Esophagus muscularis mucosa (tissue), 4 donors: ENCODE measurements around the gene CAPRIN2. TPM values are rescaled to one million over a fixed set of nuclear protein-coding genes. Genes with fewer than 3 reads are reported as not detected.

ENCODE experiments used
- DNase-seq: peaks from one replicate; pipeline ENCODE4 v3.0.0-alpha.2; 2017; ENCODE audit errors: extremely low spot score
- H3K27ac ChIP-seq, 4 donors: fragments of 200-600 bp; sonication (generic); replicated peaks in 1 of 4; 1 replicate in 3 of 4; 2 replicates in 1 of 4; pipeline ENCODE4 v1.5.1; 2016 to 2019; ENCODE audit warnings: mild to moderate bottlenecking in 1 of 4
- H3K27me3 ChIP-seq, 4 donors: fragments of 200-600 bp; sonication (generic); one replicate each; pipeline versions ENCODE4 v1.5.1 to v1.6.0; 2016 to 2019
- H3K36me3 ChIP-seq, 4 donors: fragments of 200-600 bp; sonication (generic); one replicate each; pipeline ENCODE4 v1.5.1; 2016 to 2019
- H3K4me1 ChIP-seq, 4 donors: fragments of 200-600 bp; sonication (generic); one replicate each; pipeline ENCODE4 v1.5.1; 2016 to 2019
- H3K4me3 ChIP-seq, 4 donors: fragments of 200-600 bp; sonication (generic); 1 replicate in 2 of 4; 2 replicates in 2 of 4; pipeline ENCODE4 v1.5.1; 2016 to 2019; ENCODE audit warnings: mild to moderate bottlenecking in 4 of 4, moderate library complexity in 1 of 4
- H3K9me3 ChIP-seq, 4 donors: fragments of 200-600 bp; sonication (generic); 1 replicate in 3 of 4; 2 replicates in 1 of 4; pipeline ENCODE4 v1.5.1; 2016 to 2019
- EP300 ChIP-seq: sonication (generic); formaldehyde crosslinking; IDR thresholded peaks from one replicate; pipeline ENCODE4 v1.6.1; 2017; ENCODE audit warnings: antibody characterized with exemption
- POLR2A ChIP-seq: fragments of 450-650 bp; IDR thresholded peaks from one replicate; pipeline ENCODE4 v1.6.1; 2017; ENCODE audit warnings: antibody characterized with exemption, moderate library complexity, mild to moderate bottlenecking, low read depth
- POLR2AphosphoS5 ChIP-seq, 2 donors: sonication (generic); formaldehyde crosslinking; IDR thresholded peaks; one replicate each; pipeline ENCODE4 v1.6.1; 2017; ENCODE audit warnings: antibody characterized with exemption in 2 of 2
- WGBS: methylation state at CpG from one replicate; pipeline ENCODE4 v1.1.5; 2018; 5-methylcytosine and 5-hydroxymethylcytosine counted together
- intact Hi-C: fragments of 100-400 bp; cut with DNase I; formaldehyde crosslinking; loops from one replicate; pipeline ENCODE4 v1.15.1; 2023
- total RNA-seq, 4 donors: library from RNA; depleted of rRNA; stranded (reverse); fragments of >200 nt; gene quantifications; one replicate each; pipeline versions ENCODE4 v1.1.0 to v1.2.1, GENCODE V29; 2016
- TF ChIP-seq, protein P1 (sequence below), 3 experiments: fragments of 200-600 bp in 2 of 3; fragments of 450-650 bp in 1 of 3; sonication (generic) in 2 of 3; IDR thresholded peaks; one replicate each; pipeline ENCODE4 v1.5.1; 2017 to 2019; ENCODE audit warnings: antibody characterized with exemption in 3 of 3, mild to moderate bottlenecking in 2 of 3, moderate library complexity in 1 of 3

CAPRIN2 gene
- total RNA-seq, 4 donors from 2014 or later, result 21.5 to 44.4 (median 27.9) TPM

- intact Hi-C loops, result no loop called here
- Histone ChIP-seq H3K4me1 (peaks cover 6 to 14% (median 10%) of the 10 kb centered on the region in 4 donors), H3K4me3 (no peak overlapping the region), H3K9me3 (no peaks in the 10 kb centered on the region), H3K27me3 (no peaks in the 10 kb centered on the region), H3K27ac (no peak overlapping the region), H3K36me3 (peaks cover 0 to 37% (median 11%) of the 10 kb centered on the region in 4 donors)
- WGBS, result 75% methylated on average over 2 of the region's 2 CpGs
- TF ChIP-seq POLR2A (no peak), EP300 (no peak), POLR2AphosphoS5 (IDR thresholded peaks at IDR 0.05) (no peak)
- TF ChIP-seq, protein P1, sequence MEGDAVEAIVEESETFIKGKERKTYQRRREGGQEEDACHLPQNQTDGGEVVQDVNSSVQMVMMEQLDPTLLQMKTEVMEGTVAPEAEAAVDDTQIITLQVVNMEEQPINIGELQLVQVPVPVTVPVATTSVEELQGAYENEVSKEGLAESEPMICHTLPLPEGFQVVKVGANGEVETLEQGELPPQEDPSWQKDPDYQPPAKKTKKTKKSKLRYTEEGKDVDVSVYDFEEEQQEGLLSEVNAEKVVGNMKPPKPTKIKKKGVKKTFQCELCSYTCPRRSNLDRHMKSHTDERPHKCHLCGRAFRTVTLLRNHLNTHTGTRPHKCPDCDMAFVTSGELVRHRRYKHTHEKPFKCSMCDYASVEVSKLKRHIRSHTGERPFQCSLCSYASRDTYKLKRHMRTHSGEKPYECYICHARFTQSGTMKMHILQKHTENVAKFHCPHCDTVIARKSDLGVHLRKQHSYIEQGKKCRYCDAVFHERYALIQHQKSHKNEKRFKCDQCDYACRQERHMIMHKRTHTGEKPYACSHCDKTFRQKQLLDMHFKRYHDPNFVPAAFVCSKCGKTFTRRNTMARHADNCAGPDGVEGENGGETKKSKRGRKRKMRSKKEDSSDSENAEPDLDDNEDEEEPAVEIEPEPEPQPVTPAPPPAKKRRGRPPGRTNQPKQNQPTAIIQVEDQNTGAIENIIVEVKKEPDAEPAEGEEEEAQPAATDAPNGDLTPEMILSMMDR (IDR thresholded peaks at IDR 0.05), result no peak
- DNase-seq, result no peak
Measured at GRCh38 chr12:30687265-30687986, 67.3 kb downstream of the CAPRIN2 start.

- no peak for DNase-seq
- no peaks in the 10 kb centered on the region for H3K27me3 ChIP-seq
- H3K27ac ChIP-seq, result no peak overlapping the region
- WGBS, result 66% methylated on average over 1 of the region's 1 CpG
- no peak for TF ChIP-seq POLR2AphosphoS5 (IDR thresholded peaks at IDR 0.05)
- no peak for TF ChIP-seq EP300
- TF ChIP-seq, protein P1 (IDR thresholded peaks at IDR 0.05), result no peak
- no peak for TF ChIP-seq POLR2A
- no peak overlapping the region for H3K4me3 ChIP-seq
- no peaks in the 10 kb centered on the region for H3K4me1 ChIP-seq
- intact Hi-C loops, result no loop called here
- H3K36me3 ChIP-seq, result peaks cover 23 to 86% (median 64%) of the 10 kb centered on the region in 4 donors
- no peaks in the 10 kb centered on the region for H3K9me3 ChIP-seq
Measured at GRCh38 chr12:30679241-30679640, 75.5 kb downstream of the CAPRIN2 start.

GRCh38 chr12:30678221-30678620, 76.5 kb downstream of the CAPRIN2 start:
- H3K27ac ChIP-seq, result no peak overlapping the region
- intact Hi-C loops, result no loop called here
- TF ChIP-seq EP300 (no peak), POLR2A (no peak), POLR2AphosphoS5 (IDR thresholded peaks at IDR 0.05) (no peak)
- TF ChIP-seq, protein P1 (IDR thresholded peaks at IDR 0.05), result no peak
- peaks cover 31 to 89% (median 68%) of the 10 kb centered on the region in 4 donors for H3K36me3 ChIP-seq
- H3K27me3 ChIP-seq, result no peaks in the 10 kb centered on the region
- WGBS, result 93% methylated on average over 1 of the region's 1 CpG
- H3K4me1 ChIP-seq, result no peaks in the 10 kb centered on the region
- no peaks in the 10 kb centered on the region for H3K9me3 ChIP-seq
- no peak overlapping the region for H3K4me3 ChIP-seq
- no peak for DNase-seq

GRCh38 chr12:30661210-30661609, 93.5 kb downstream of the CAPRIN2 start:
- H3K36me3 ChIP-seq, result peaks cover 14 to 92% (median 55%) of the 10 kb centered on the region in 4 donors
- WGBS, result 91% methylated on average over 4 of the region's 4 CpGs

More at GRCh38 chr12:30661210-30661609, 93.5 kb downstream of the CAPRIN2 start:
- intact Hi-C loops, result no loop called here
- H3K9me3 ChIP-seq, result no peaks in the 10 kb centered on the region
- TF ChIP-seq EP300 (no peak), POLR2AphosphoS5 (IDR thresholded peaks at IDR 0.05) (no peak), POLR2A (no peak)
- TF ChIP-seq, protein P1 (IDR thresholded peaks at IDR 0.05), result no peak
- H3K27me3 ChIP-seq, result no peaks in the 10 kb centered on the region
- H3K4me1 ChIP-seq, result no peaks in the 10 kb centered on the region
- no peak overlapping the region for H3K27ac ChIP-seq
- H3K4me3 ChIP-seq, result no peak overlapping the region
- DNase-seq, result no peak

Other genes with a start within 250 kb of the CAPRIN2 start
- gene IPO8, start 59.1 kb downstream of the CAPRIN2 start, total RNA-seq, result 10 to 100 TPM; 35.0 to 63.6 (median 41.0) TPM
- 10 to 100 TPM in 2 of 4 donors, 1 to 10 TPM in 2; 5.8 to 20.9 (median 12.7) TPM for gene TSPAN11, start 171.8 kb upstream of the CAPRIN2 start, total RNA-seq